GM12864 (cell line): ENCODE results near the gene REXO1.

Source experiments
- DNase-seq: peaks from one replicate; pipeline ENCODE4 v3.0.0-alpha.2; 2011; ENCODE audit warnings: low read depth
- H3K4me3 ChIP-seq: 2 replicates; pipeline ENCODE4 v1.5.1; 2011; ENCODE audit warnings: mild to moderate bottlenecking, low read depth, low read length, control low read depth
- TF ChIP-seq, protein P1 (sequence below): IDR thresholded peaks from 2 replicates; pipeline ENCODE4 v1.5.1; 2011; ENCODE audit warnings: low read depth, mild to moderate bottlenecking, moderate library complexity, low read length, control low read depth, inconsistent platforms; ENCODE audit errors: missing control alignments

The REXO1 gene

DNA sequence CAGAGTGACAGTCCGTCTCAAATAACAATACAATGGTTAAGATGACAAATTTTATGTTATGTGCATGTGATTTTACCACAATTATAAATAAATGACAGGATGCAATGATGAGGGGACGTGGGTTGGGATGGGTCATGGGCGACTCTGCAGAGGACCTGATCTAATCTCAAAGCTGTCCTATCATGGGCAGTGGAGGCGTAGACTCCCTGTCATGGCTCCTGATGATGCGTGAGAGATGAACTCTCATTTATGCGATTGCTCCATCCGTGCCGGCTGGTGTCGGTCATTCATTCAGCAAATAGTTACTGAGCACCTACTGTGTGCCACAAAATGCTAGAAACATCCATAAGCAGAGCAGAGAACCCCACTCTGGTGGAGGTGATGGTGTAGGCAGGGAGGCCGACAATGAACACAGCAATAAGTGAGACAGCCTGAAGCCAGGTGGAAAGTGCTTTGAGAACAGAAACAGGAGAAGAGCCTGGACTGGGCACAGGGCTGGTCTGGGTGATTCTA, 1.7 kb upstream of the REXO1 start:
- no peak overlapping the region for H3K4me3 ChIP-seq
- TF ChIP-seq, protein P1, sequence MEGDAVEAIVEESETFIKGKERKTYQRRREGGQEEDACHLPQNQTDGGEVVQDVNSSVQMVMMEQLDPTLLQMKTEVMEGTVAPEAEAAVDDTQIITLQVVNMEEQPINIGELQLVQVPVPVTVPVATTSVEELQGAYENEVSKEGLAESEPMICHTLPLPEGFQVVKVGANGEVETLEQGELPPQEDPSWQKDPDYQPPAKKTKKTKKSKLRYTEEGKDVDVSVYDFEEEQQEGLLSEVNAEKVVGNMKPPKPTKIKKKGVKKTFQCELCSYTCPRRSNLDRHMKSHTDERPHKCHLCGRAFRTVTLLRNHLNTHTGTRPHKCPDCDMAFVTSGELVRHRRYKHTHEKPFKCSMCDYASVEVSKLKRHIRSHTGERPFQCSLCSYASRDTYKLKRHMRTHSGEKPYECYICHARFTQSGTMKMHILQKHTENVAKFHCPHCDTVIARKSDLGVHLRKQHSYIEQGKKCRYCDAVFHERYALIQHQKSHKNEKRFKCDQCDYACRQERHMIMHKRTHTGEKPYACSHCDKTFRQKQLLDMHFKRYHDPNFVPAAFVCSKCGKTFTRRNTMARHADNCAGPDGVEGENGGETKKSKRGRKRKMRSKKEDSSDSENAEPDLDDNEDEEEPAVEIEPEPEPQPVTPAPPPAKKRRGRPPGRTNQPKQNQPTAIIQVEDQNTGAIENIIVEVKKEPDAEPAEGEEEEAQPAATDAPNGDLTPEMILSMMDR, result no peak
- DNase-seq, result no peak

- peak overlapping the region; percentile 72 for H3K4me3 ChIP-seq
- TF ChIP-seq, protein P1, result no peak
- DNase-seq, result no peak
These were observed 820 bp upstream of the REXO1 start for GRCh38 chr19:1849132-1849474.

DNA sequence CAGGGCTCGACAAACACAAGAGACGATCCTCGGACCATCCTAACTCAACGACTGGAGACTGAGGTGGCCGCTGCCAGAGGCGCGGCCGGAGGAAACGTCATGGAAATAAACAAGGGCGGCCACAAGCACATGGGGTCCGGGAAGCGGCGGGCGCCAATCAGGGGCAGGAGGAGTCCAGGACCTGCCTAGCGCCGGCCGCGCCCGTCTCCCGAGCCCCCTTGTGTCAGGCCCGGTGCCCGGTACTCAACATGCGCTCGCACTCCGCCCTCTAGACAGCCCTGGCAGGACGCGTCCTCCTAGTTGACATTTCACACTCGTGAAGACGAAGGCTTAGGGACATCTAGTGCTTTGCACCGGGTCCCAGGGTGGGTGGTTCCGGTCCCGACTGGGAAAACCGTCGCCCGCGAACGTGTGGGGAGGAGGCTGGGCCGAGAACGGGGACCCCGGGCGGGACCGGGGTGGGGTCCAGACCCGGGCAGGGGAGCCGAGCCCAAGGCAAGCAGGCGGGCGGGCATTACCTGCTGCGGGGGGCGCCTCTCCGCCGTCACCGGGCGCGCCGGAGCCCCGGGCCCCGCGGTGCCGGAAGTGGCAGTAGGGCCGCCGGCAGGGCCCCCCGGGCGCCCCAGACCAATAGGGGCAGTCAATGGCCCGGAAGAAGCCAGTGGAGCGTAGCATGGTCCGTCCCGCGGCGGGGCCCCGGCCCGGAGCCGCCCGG, 442 bp downstream of the REXO1 start:
- TF ChIP-seq, protein P1, result no peak
- no peak for DNase-seq
- H3K4me3 ChIP-seq, result peak overlapping the region; percentile 72

GRCh38 chr19:1847348-1847683, 967 bp downstream of the REXO1 start:
- no peak for DNase-seq
- TF ChIP-seq, protein P1, result no peak
- peak overlapping the region; percentile 72 for H3K4me3 ChIP-seq

GRCh38 chr19:1846517-1847204, 1.6 kb downstream of the REXO1 start:
- peak overlapping the region; percentile 72 for H3K4me3 ChIP-seq
- TF ChIP-seq, protein P1, result no peak
- DNase-seq, result no peak

DNA sequence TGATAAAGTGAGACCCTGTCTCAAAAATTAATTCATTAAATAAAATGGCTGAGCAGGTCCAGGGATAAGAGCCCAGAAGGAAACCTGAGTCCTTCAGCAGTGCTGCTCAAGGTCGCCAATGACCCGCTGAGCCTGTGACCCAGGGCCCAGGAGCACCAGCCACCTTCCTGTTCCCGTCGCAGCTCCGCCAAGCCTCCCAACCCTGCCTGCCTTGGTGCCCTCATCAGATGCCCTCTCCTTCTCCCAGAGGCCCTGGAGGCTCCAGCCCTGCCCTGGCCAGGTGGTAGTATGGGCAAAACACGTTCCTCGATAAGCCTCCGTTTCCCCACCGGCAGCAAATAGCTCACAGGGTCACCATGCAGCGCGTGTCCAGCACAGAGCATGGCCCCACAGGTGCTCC, 2.6 kb downstream of the REXO1 start:
- DNase-seq, result no peak
- TF ChIP-seq, protein P1, result no peak
- no peak overlapping the region for H3K4me3 ChIP-seq
